ENCODE measurements around the gene CEACAM18. TPM values are rescaled to one million over a fixed set of nuclear protein-coding genes. Genes with fewer than 3 reads are reported as not detected.

CEACAM18 gene
- total and polyA plus RNA-seq, 2 of the 8 experiments (the other 6 are each of a cell fraction or from before 2014, with no cell fraction given) = not detected

- no peak overlapping the region; the same call in 1 of the 2 replicates for H4K8ac ChIP-seq (ENCODE audit: extremely low read depth, insufficient read depth, low read length)
- H4K20me1 ChIP-seq (replicated peaks in 1 of 2; ENCODE audit: control insufficient read depth in 1 of 2, insufficient read depth in 2 of 2, low read length in 2 of 2) = no peaks in the 10 kb centered on the region
- H2BK5ac ChIP-seq (ENCODE audit: low read depth, low read length) = no peak overlapping the region
- no peak overlapping the region for H3K9ac ChIP-seq (replicated peaks in 1 of 4; ENCODE audit: extremely low read depth in 1 of 4, low read depth in 3 of 4, low read length in 3 of 4)
- H2AK5ac ChIP-seq (ENCODE audit: low read depth, low read length) = no peak overlapping the region
- H3K27me3 ChIP-seq (replicated peaks in 1 of 4; ENCODE audit: control insufficient read depth in 3 of 4, extremely low read depth in 1 of 4, insufficient read depth in 3 of 4, low read length in 3 of 4) = no peaks in the 10 kb centered on the region
- H3K79me1 ChIP-seq (ENCODE audit: low read depth, low read length) = no peaks in the 10 kb centered on the region
- H2BK20ac ChIP-seq (ENCODE audit: low read length) = no peak overlapping the region
- H3K4me2 ChIP-seq (ENCODE audit: insufficient read depth in 1 of 2, low read depth in 2 of 2, low read length in 2 of 2) = no peak overlapping the region
- H3K4ac ChIP-seq (replicated peaks; ENCODE audit: insufficient read length, low read depth, low read length) = no peak overlapping the region
- H3K4me3 ChIP-seq (ENCODE audit: extremely low read depth in 1 of 4, insufficient read depth in 2 of 4, low read depth in 3 of 4, low read length in 4 of 4) = no peak overlapping the region
- H3K36me3 ChIP-seq (ENCODE audit: control insufficient read depth in 2 of 4, insufficient read depth in 4 of 4, low read length in 3 of 4) = no peaks in the 10 kb centered on the region
- H3K18ac ChIP-seq (ENCODE audit: extremely low read depth, low read length) = no peak overlapping the region
- peaks cover 0 to 3% (median 0%) of the 10 kb centered on the region in 4 experiments; a peak in 1 of 7 replicates for H3K4me1 ChIP-seq (replicated peaks in 1 of 4; ENCODE audit: control insufficient read depth in 3 of 4, insufficient read depth in 4 of 4, low read length in 3 of 4)
- ChIA-PET POLR2A (ENCODE audit: partially characterized antibody) (no interaction called here), CTCF (ENCODE audit: partially characterized antibody) (interaction anchor here (1.0 to 3.7 kb wide), 3 partner anchors 11 to 41 kb away, joined by 3 to 22 read pairs (median 3); no protein-coding TSS in a partner anchor)
- WGBS, 2 experiments (ENCODE audit: extremely low coverage in 1 of 2, insufficient coverage in 1 of 2, insufficient read length in 1 of 2, insufficient replicate concordance in 2 of 2, low coverage in 1 of 2, low lambda C conversion rate in 2 of 2, missing lambda C conversion rate in 1 of 2) = 86% methylated on average over 10 of the region's 10 CpGs; no CpG with 5 or more reads in 1 of the 2 experiments
- H3K14ac ChIP-seq (ENCODE audit: insufficient read length) = no peak overlapping the region
- H2AFZ ChIP-seq (ENCODE audit: low read length) = no peak overlapping the region
- no peak for TF ChIP-seq GTF2F1 (IDR thresholded peaks at IDR 0.05; ENCODE audit: borderline replicate concordance, low read depth, low read length)
- H3K27ac ChIP-seq (ENCODE audit: low read depth, low read length) = no peak overlapping the region
- H4K5ac ChIP-seq (ENCODE audit: insufficient read length, low read depth, low read length) = no peak overlapping the region
- DNase-seq (ENCODE audit: low read depth in 1 of 2, low spot score in 2 of 2) (no peak), FAIRE-seq (no peak)
- peaks cover 5% of the 10 kb centered on the region; the same call in 1 of the 2 replicates for H3K23me2 ChIP-seq (ENCODE audit: low read depth, low read length)
- H2BK15ac ChIP-seq (ENCODE audit: low read length) = no peak overlapping the region
- H3K23ac ChIP-seq (ENCODE audit: insufficient read length) = no peak overlapping the region
- H3K79me2 ChIP-seq (ENCODE audit: control insufficient read depth in 1 of 2, insufficient read depth in 2 of 2, low read length in 2 of 2) = no peaks in the 10 kb centered on the region
- H4K91ac ChIP-seq (replicated peaks; ENCODE audit: insufficient read length, low read length) = no peak overlapping the region
- H2BK120ac ChIP-seq (replicated peaks; ENCODE audit: low read depth, low read length) = no peak overlapping the region
- H3K56ac ChIP-seq (replicated peaks; ENCODE audit: insufficient read length, low read depth, low read length) = no peak overlapping the region
- peaks cover 29 to 31% of the 10 kb centered on the region in 2 experiments; a peak in 3 of 4 replicates for H3K9me3 ChIP-seq (ENCODE audit: insufficient read depth in 2 of 2, low read depth in 1 of 2, low read length in 1 of 2)
- no peak overlapping the region for H2BK12ac ChIP-seq (ENCODE audit: low read depth, low read length)
These were observed 15.7 kb upstream of the CEACAM18 start for GRCh38 chr19:51462681-51463080.

All from H1 (cell line).